Lung (tissue), 12 donors: ENCODE results near the gene SIN3B. TPM values are rescaled to one million over a fixed set of nuclear protein-coding genes. Genes with fewer than 3 reads are reported as not detected.
A peak's percentile ranks its signal among the peaks of the same experiment; 100 is the strongest.

Experiments
- ATAC-seq: fragments of 200-7000 bp; cut with Tn5 transposase; one replicate; pipeline ENCODE4 v1.9.1; 2020; ENCODE audit warnings: moderate number of reproducible peaks; ENCODE audit not compliant: insufficient read depth, low FRiP score
- DNase-seq, 3 donors: peaks; one replicate each; pipeline ENCODE4 v3.0.0-alpha.2; 2013 to 2017
- H3K27ac ChIP-seq, 2 donors: one replicate each; pipeline ENCODE4 v1.5.1; 2013; ENCODE audit warnings: mild to moderate bottlenecking in 2 of 2, moderate library complexity in 2 of 2, control low read depth in 1 of 2, inconsistent platforms in 1 of 2, low read depth in 1 of 2, low read length in 1 of 2
- H3K27me3 ChIP-seq, 3 donors: one replicate each; pipeline ENCODE4 v1.5.1; 2013; ENCODE audit warnings: low read length in 2 of 3; ENCODE audit not compliant: control insufficient read depth in 3 of 3, insufficient read depth in 3 of 3
- H3K36me3 ChIP-seq, 4 donors: one replicate each; pipeline ENCODE4 v1.5.1; 2013; ENCODE audit warnings: low read length in 4 of 4, mild to moderate bottlenecking in 1 of 4, moderate library complexity in 1 of 4; ENCODE audit not compliant: control insufficient read depth in 4 of 4, insufficient read depth in 4 of 4
- H3K4me1 ChIP-seq, 5 donors: one replicate each; pipeline ENCODE4 v1.5.1; 2013; ENCODE audit warnings: low read length in 5 of 5, mild to moderate bottlenecking in 2 of 5, moderate library complexity in 1 of 5; ENCODE audit not compliant: control insufficient read depth in 5 of 5, insufficient read depth in 5 of 5
- H3K4me3 ChIP-seq: one replicate; pipeline ENCODE4 v1.5.1; 2013; ENCODE audit warnings: mild to moderate bottlenecking, control low read depth, moderate library complexity
- H3K9ac ChIP-seq, 2 donors: one replicate each; pipeline ENCODE4 v1.5.1; 2013; ENCODE audit warnings: low read length in 2 of 2, control low read depth in 1 of 2; ENCODE audit not compliant: insufficient read depth in 1 of 2
- H3K9me3 ChIP-seq, 4 donors: one replicate each; pipeline ENCODE4 v1.5.1; 2013; ENCODE audit warnings: low read length in 3 of 4, mild to moderate bottlenecking in 1 of 4, moderate library complexity in 1 of 4; ENCODE audit not compliant: control insufficient read depth in 4 of 4, insufficient read depth in 3 of 4
- WGBS, 2 donors: extraction: QIAGEN DNeasy Blood & Tissue Kit; methylation state at CpG; one replicate each; pipeline ENCODE4 v1.1.7; 2013; 5-methylcytosine and 5-hydroxymethylcytosine counted together
- polyA plus RNA-seq, 2 donors: library from polyadenylated mRNA; stranded (reverse); fragments of 200-250 nt; gene quantifications; one replicate each; pipeline ENCODE4 v1.2.1, GENCODE V29; 2013
- total RNA-seq, 2 donors: library from RNA; depleted of rRNA in 1 of 2; stranded (reverse); fragments of >200 nt in 1 of 2; gene quantifications; one replicate each; pipeline ENCODE4 v1.2.1, GENCODE V29; 2014 to 2021
- TF ChIP-seq, protein P1 (sequence below): IDR thresholded peaks from 2 replicates; pipeline ENCODE4 v1.5.1; 2012; ENCODE audit warnings: mild to moderate bottlenecking; ENCODE audit errors: control extremely low read depth, extremely low read depth
- donor health status: control.
- donor health status: control.
- donor health status: Bipolar disorder and iron deficiency.
- donor health status: healthy.
- donor health status: DM: yes; HTN: yes; CAD: no.

The SIN3B gene
- total and polyA plus RNA-seq, 4 donors, result 29.5 to 63.9 (median 54.5) TPM

DNA sequence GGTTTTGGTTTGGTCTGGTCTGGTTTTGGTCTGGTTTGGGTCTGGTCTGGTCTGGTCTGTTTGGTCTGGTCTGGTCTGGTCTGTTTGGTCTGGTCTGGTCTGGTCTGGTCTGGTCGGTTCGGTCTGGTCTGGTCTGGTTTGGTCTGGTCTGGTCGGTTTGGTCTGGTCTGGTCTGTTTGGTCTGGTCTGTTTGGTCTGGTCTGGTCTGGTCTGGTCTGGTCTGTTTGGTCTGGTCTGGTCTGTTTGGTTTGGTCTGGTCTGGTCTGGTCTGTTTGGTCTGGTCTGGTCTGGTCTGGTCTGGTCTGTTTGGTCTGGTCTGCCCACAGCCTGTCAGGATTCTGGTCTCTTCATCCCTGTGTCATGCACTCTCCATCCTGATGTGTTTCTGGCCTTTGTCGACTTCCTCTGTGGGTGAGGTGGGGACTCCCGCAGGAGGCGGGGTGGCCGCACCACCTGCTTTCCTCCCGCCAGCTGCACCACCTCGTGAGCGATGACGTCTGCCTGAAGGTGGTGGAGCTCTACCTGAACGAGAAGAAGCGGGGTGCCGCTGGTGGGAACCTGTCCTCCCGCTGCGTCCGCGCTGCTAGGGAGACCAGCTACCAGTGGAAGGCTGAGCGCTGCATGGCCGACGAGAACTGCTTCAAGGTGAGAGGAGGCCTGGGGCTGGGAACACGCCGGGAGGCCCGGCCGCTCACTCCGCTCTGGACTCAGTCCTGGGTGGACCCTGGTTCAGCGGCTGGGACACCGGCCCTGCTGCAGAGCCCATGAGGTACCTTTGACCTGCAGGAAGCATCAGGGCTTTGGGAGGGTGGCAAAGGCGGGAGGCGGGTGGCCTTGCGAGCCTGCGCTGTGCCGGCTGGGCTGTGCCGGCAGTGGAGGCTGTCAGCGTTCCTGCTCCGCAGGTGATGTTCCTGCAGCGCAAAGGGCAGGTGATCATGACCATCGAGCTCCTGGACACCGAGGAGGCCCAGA lies 46.7 kb downstream of the SIN3B start:
- WGBS, 2 donors, result 94% methylated on average over 39 of the region's 39 CpGs
- TF ChIP-seq, protein P1, sequence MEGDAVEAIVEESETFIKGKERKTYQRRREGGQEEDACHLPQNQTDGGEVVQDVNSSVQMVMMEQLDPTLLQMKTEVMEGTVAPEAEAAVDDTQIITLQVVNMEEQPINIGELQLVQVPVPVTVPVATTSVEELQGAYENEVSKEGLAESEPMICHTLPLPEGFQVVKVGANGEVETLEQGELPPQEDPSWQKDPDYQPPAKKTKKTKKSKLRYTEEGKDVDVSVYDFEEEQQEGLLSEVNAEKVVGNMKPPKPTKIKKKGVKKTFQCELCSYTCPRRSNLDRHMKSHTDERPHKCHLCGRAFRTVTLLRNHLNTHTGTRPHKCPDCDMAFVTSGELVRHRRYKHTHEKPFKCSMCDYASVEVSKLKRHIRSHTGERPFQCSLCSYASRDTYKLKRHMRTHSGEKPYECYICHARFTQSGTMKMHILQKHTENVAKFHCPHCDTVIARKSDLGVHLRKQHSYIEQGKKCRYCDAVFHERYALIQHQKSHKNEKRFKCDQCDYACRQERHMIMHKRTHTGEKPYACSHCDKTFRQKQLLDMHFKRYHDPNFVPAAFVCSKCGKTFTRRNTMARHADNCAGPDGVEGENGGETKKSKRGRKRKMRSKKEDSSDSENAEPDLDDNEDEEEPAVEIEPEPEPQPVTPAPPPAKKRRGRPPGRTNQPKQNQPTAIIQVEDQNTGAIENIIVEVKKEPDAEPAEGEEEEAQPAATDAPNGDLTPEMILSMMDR, result no peak
- H3K27ac ChIP-seq, result peak overlapping the region in 1 of 2 donors; percentile 66
- H3K9ac ChIP-seq, result no peak overlapping the region
- H3K36me3 ChIP-seq, result peaks cover 9 to 65% (median 29%) of the 10 kb centered on the region in 4 donors
- H3K4me3 ChIP-seq, result no peak overlapping the region
- peaks cover 0 to 34% (median 0%) of the 10 kb centered on the region in 5 donors for H3K4me1 ChIP-seq
- H3K9me3 ChIP-seq, result peaks cover 0 to 2% (median 0%) of the 10 kb centered on the region in 4 donors
- DNase-seq (no peak), ATAC-seq (no peak)
- H3K27me3 ChIP-seq, result no peaks in the 10 kb centered on the region

DNA sequence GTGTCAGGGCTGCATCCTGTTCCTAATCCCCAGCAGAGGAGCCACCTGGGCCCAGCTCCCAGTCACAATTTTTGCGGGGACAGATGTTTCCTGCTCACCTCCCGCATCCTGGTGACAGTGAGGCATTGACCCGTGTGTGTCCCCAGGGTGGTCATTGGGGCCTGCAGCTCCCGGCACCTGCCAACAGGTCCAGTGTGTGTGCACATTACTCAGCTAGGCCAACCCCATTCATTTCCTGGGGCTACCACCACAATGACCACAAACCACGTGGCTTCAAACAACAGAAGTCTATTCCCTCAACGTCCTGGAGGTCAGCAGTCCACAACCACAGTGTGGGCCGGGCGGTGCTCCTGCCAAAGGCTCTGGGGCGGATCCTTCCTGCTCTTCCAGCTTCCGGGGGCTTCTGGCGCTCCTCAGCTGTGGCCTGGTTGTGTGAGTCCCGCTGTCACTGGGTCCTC lies 47.7 kb downstream of the SIN3B start:
- Histone ChIP-seq H3K36me3 (peaks cover 6 to 57% (median 25%) of the 10 kb centered on the region in 4 donors), H3K27ac (peak overlapping the region in 1 of 2 donors; percentile 66), H3K9ac (no peak overlapping the region), H3K4me3 (no peak overlapping the region), H3K9me3 (peaks cover 0 to 8% (median 3%) of the 10 kb centered on the region in 4 donors), H3K27me3 (no peaks in the 10 kb centered on the region), H3K4me1 (peaks cover 0 to 31% (median 0%) of the 10 kb centered on the region in 5 donors)
- TF ChIP-seq, protein P1, result no peak
- DNase-seq (peak in 2 of 3 donors; percentile 29 to 36), ATAC-seq (peak; percentile 17)
- 57 to 60% methylated on average over 12 of the region's 12 CpGs for WGBS, 2 donors

DNA sequence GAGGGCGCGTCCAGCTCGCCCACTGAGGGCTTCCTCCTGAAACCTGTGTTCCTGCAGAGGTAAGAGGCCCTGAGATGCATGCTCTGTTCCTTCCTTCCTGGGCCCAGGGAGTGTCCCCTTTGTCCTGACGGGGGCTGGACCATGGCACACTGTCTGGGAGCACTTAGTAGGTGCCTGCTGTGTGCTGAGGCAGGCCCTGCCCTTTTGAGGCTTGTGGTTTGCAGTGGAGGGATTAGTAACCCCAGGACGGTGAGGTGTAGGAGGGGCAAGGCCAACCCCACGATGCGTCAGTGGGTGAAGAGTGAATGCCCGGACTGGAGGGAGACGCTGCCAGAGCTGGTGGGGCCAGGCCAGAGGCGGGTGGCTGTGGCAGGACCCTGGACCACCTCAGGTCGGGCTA lies 48.4 kb downstream of the SIN3B start:
- DNase-seq (no peak), ATAC-seq (no peak)
- Histone ChIP-seq H3K4me1 (peaks cover 0 to 30% (median 0%) of the 10 kb centered on the region in 5 donors), H3K9me3 (peaks cover 0 to 13% (median 7%) of the 10 kb centered on the region in 4 donors), H3K4me3 (no peak overlapping the region), H3K27me3 (no peaks in the 10 kb centered on the region), H3K9ac (no peak overlapping the region), H3K36me3 (peaks cover 5 to 54% (median 24%) of the 10 kb centered on the region in 4 donors), H3K27ac (peak overlapping the region in 1 of 2 donors; percentile 66)
- 87 to 94% methylated on average over 11 of the region's 11 CpGs for WGBS, 2 donors
- TF ChIP-seq, protein P1, result no peak
